ENCODE data around the gene SEM1.
"Not testable (repeated sequence)": the region's sequence is repeated elsewhere in the genome, so short reads cannot be mapped to it uniquely, and the experiment has no call there.

SEM1 gene

DNA sequence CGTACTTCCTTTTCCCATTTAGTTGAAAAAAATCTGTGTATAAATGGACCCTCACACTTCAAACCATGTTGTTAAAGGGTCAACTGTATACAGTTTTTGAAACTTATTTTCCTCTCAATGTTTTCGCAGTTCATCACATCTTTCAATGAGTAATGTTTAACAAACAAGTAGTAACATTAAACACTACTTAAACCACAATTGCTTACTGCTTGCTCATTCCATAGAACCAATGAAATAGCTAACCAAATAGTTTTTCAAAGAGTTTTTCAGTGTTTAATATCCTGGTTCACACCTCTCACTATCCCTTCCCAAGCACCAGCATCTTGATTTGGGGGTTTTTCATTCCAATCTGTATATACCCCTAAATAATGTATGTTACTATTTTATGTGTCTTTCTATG lies 9.1 kb downstream of the SEM1 start:
- DNase-seq, result no peak

DNA sequence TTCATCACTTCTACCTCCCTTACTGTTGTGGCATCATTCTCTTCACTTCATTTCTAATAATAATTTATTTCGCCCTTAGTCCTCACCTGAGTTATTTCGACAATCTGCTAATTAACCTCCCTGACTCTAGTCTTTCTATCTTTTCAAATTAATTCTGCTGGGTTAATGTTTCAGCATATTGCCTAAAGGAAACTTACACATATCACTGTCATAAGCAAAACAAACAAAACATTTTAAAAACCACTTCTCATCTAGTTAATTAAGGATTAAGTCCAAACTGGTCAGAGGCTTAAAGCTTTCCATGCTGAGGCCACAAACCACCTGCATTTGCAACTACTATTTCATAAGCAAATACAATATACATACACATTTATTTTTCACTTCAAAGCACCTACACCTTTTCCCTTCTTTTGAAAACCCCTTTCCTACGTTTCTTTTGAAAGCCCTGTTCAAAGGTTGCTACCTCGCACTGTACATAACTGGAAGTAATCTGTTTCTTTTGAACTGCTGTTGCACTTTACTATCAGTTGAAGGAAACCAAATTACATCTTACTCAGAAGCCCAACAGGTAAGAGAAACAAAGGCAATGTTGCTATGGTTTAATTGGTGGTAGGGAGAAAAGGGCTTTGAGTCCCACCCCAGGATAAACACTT lies 10.3 kb downstream of the SEM1 start:
- DNase-seq, result no peak

DNA sequence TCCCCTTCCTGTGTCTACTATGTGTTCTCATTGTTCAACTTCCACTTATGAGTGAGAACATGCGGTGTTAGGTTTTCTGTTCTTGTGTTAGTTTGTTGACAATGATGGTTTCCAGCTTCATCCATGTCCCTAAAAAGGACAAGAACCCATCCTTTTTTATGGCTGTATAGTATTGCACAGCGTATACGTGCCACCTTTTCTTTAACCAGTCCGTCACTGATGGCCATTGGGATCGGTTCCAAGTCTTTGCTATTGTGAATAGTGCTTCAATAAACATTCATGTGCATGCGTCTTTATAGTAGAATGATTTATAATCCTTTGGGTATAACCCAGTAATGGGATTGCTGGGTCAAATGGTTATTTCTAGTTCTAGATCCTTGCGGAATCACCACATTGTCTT lies 11.2 kb downstream of the SEM1 start:
- not testable (repeated sequence) for DNase-seq

DNA sequence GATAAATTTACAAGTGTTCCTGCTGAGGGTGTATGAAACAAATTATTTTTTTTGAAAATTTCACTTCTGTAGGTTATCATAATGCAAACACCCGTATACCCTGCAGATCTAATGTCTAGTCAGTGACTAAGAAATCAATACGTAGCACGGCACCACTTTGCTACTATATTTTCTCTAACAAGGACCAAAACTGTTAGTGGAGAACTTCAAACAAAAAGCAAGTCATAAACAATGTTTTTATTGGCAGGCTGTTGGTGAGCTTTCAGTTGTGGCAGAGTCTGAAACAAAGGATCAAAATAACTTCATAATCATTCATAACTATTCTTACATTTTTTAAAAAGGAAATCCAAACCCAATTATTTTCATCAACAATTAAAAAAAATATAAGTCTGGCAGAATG lies 11.8 kb downstream of the SEM1 start:
- DNase-seq, result no peak

DNA sequence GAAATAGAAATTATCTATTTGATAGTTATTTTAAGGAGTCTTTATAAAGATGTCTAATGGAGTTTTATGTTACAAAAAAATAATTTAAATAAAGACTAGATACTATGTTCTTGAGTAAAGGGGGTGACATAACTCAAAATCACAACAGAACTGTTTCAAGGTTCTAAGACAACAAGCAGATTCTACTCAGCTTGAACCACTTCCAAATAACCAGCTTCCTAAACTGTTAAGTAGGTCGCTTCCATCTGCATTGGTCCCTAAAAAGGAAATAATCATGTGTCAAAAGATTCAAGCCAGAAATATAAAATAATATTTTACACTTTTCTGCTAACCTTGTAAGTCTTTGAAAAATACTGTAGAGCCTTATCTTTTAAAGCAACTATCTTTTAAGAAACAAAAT lies 14.1 kb downstream of the SEM1 start:
- DNase-seq, result no peak

DNA sequence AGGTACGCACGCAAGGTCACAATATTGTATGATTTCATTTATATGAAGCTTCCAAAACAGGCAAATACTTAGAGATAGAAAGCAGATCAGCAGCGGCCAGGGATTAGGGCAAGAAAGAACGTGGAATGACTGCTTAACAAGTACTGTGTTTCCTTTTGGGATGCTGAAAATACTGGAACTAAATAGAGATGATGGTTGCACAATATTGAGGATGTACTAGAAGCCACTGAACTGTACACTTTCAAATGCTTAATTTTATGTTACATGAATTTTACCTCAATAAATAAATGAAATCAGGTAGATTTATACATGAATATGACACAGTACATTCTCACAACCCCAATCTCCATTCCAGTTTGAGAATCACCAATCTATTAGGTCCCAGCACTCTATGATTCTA lies 15.6 kb downstream of the SEM1 start:
- no peak for DNase-seq

DNA sequence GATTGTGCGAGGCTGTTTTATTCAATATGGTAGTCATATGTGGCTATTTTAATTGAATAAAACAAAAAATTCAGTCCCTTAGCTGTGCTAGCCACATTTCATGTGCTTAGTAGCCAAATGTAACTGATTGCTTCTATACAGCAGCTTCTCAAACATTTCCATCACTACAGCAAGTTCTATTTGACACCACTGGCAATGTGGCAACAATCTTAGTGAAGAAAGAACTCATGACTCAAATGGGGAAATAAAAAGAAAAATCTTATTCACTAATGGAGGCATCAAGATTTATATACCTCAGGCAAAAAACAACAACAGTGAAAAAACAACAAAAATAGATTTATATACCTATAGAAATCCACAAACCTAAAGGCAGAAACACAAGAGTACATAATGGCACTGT lies 17.9 kb downstream of the SEM1 start:
- no peak for DNase-seq

DNA sequence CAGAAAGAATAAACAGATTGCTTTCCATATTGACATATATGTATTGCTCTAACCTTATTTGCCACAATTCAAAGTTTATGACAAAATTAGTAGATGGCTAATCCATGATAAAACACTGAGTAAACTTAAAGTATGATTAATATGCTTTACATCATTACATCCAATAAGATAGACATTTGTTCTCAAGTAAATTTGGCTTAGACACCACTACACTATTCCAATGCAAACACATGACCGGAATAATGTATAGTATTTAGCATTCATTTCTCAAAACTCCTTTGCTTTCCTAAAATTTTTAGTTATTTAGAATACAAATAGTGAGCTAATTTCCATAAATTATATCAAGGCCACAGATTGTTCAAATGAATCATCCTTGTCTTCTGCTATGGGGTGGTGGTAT lies 20.2 kb downstream of the SEM1 start:
- DNase-seq, result no peak

DNA sequence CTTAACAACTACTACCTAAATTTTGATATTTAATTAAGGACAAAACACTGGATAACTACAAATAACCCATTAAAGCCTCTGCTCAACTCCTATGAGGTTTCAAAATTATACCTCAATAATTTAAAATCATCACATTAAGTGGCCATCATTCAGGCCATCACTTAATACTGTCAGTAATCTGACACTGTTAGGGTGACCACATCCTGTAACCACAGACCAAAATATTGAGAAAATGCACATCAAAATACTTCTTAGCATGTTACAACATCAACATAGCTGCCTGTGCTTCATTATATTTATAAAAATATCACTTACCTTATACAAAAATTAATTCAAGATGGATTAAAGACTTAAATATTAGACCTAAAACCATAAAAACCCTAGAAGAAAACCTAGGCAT lies 23.3 kb downstream of the SEM1 start:
- DNase-seq, result no peak

DNA sequence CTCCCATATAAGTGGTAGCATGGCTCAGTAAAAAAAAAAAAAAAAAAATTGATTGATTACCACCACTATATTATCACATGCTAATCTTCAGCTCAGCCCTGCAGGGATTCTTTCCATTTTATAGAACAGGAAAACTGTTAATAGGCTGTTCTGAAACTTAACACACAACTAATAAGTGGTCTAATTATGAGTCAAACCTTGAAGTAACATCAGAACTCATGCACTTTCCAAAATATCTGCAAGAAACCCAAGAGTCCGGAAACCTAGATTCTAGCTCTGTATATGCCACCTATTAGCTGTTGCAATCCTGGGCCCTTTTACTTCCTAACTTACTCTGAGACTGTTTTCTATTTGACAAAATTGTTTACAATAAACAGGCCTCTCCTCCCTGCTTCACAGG lies 23.9 kb downstream of the SEM1 start:
- DNase-seq, result no peak

DNA sequence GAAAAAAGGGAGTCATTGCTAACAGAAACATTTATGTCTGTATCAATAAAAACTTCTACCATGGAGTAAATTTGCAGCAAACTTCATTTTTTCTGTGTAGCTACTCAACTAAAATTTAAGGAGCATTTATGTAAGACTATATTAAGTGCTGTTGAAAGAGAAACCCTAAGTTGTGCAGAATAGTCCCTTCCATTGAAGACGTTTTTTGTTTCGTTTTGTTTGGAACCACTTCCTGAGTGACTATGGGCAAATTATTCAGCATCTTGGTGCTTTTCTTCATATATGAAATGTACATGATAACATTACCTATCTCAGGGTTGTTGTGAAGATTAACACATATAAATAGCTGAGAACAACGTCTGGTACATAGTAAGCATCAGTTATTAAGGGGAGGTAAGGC lies 24.3 kb downstream of the SEM1 start:
- no peak for DNase-seq

DNA sequence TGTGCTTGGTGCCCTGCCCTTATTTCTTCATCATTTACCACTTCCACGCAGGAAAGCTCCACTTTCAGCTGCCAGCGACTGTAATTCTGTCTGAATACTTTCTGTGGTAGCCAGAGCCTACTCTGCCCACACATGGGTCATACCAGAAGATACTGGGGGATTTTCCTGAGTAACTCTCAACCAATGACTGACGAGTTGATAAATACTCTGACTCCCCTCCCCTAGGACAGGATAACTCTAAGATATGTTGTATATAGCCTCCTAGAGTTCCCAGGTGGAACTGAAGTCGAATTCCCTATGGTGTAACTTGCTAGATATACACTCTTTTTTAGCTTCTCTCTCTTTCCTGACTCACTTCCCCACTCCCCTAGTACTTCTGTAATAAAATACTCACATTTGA lies 29.8 kb downstream of the SEM1 start:
- DNase-seq, result no peak

DNA sequence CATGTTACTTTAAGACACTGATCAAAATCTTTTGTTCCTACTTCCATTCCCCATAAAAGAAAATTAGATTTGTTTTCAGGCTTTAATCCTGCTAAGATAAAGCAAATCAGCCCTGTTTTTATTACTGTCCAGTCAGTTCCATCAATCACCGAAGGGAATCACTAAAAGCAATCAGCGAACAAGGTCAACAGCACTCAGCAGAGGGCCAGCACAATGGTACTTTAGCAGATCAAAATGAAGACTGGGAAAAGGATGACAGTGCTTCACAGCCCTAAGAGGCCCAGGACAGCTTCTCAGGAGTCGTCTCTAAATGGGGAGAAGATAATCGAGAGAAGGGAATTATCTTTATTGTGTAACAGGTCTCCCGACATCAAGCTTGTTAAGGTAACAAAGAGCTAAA lies 32.7 kb downstream of the SEM1 start:
- DNase-seq, result no peak

DNA sequence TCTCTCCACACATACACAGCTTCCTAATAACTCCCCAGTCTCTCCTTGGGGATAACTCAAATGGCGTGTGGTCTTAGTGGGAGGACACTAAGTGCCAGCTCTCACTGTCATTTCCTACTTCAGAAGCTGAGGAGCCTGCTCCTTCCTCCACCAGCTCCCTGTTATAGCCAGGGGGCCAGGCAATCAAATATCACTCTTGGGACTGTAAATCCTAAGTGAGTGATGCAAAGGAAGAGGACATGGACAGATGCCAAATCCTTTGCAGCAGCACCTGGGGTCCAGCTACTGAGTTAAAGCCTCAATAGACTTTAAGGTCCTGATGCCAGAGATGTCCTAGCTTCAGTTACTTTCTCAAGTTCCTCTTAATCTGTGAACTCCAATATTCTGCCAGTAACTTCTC lies 34.1 kb downstream of the SEM1 start:
- DNase-seq, result no peak

DNA sequence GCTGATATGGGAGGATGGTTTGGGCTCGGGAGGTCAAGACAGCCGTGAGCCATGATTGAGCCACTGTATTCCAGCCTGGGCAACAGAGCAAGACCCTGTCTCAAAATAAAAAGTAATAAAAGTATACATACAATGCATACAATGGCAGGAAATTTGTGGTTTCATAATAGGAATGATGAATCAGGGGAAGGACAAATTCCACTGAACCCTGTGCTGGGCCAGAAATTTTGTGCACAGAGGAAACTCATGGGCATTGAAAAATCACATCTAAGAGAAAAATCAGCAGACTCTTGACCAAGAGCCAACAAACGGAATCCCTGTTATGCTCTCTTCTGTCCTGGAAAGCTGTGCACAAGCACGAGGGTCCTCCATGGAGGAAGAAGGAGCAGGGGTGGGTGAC lies 35.1 kb downstream of the SEM1 start:
- DNase-seq, result no peak

DNA sequence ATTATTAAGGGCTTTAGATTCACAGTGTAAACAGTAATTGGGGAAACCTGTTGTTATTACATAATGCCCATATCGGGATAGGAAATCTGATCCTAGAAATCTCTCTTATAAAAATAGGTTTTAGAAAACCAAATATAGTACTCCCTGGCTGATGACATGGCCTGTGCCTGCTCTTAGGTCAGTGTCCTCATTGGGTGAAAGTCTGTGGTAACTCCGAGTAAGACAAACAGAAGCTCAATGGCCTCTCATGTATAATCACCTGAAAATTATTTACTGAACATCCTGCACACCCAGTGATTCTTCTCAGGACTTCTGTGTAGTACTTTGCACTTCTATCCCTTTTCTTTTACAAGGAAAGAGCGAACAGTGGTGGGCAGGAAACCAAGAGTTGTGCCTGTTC lies 37.8 kb downstream of the SEM1 start:
- no peak for DNase-seq

DNA sequence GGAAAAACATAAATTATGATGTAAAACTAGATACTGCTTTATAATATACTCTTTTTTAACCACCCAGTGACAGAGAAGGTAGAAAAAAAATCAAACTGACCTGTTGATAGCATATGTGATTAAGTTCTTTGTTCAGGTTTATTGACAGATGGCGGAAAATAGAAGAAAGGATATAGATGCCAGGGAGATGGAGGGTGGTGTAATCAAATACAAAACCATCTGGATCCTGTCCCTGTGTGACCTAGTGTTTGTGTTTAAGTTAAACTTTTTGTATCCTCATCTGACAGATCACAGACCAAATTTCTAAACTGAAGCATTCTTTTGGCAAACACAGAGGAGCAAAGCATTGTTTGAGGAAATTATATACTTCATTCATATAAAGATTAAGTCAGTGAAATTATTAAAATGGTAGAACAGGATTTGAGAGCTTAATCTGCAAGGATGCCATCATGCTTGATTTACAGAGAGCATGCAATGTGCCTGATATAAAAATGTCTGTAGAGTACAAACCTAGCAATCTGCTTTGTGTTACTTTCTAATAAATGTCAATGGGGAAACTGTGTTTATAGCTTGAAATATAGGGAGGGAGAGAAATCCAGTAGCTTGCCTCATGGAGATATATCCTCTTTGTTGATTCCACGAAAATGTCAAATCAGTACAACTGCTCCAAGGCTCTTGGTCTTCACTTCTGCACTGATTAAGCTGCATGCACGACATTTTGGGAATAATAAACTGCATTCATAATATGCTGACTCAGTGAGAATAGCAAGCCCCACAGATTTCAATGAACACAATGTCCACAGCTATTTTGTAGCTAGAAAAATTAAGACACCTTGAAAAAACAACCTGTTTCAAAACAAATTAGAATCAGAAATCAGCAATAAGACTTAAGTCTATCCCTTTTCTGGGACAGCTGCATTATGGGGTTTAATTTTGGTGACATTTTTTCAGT lies 39.0 kb downstream of the SEM1 start:
- DNase-seq, result no peak

DNA sequence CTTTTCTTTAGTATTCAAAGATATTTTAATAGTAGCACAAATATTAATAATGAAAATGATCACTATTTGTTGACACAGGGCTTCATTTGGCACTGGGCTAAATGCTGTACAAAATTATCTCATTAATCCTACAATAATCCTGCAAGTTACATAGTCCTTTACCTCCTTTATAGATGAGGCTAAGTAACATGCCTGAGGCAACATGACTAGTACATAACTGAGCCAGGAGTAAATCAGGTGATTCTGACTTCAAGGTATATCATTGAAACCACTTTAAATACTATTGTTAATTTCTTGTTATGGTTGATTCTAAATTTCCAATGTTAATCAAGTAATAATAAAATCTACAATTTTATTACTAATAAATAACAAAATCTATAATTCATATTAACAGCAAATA lies 39.8 kb downstream of the SEM1 start:
- DNase-seq, result no peak

DNA sequence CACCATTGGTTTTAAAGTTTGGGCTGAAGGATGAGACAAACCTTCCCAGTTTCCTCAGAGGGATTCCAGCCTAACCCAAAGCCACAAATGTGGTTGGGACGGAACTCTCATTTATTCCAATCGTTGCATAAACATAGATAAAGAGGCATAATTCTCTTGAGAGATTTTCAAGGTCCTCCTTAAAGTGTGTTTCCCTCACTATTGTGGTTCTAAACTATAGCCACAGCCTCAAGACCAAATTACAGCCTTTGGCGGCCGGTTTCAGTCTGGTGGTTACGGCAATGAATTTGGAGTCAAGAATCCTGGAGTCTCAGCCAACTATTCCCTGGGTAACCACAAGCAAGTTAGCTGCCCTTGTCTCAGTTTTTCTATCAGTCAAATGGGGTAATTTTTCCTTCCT lies 42.6 kb downstream of the SEM1 start:
- DNase-seq, result no peak

DNA sequence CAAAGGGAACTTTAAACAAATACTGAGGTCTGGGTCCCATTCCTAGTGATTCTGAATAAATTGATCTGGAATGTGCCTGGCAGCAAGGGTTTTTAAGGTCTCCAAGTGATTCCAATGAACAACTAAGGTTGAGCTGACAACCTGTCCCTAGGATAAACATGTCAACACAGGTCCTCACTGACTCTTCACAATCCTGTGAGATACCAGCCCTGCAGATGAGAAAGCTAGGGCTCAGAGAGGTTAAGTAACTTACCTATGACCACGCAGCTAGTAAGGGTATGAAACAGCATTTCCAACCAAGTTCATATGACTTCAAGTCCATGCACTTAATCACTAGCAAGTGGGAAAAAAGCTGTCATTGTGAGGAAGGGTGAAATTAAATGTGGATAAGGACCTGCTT lies 44.0 kb downstream of the SEM1 start:
- no peak for DNase-seq

DNA sequence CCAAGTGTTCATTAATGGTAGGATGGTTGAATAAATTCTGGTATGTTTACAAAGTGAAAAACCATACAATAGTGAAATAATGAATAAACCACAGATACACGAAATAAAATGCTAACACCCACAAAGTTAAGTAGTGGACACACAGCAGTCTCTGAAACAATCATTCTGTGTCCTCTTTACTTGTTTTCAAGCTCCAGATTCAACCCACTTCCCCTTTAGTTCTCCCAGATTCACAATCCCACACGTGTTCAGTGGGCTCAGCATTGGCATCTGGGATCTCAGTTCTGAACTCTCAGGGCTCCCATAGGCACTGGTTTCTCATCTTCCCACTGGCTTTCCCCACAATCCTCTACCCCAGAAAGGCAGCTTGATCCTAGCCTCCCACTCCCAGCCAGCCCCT lies 44.9 kb downstream of the SEM1 start:
- no peak for DNase-seq

DNA sequence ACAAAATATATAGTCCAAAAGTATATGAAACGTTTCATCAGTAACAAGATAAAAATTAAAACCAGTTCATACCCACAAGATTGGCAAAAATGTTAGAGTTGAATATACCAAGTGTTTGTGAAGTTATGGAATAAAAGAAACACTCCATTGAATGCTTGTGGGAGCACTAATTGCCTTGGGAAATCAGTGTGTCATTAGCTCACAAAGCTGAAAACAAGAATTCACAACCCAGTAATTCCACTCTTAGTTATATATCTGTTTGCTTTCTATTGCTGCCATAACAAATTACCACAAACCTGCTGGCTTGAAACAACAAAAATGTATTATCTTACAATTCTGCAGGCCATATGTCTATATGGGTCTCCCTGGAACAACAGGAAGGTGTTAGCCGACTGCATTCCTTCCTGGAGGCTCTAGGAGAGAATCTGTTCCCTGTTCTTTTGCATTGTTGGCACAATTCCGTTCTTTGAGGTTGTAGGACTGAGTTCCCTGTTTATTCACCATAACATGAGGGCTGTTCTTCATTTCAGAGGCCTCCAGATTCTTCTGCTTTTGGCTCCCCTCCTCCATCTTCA lies 45.7 kb downstream of the SEM1 start:
- no peak for DNase-seq

DNA sequence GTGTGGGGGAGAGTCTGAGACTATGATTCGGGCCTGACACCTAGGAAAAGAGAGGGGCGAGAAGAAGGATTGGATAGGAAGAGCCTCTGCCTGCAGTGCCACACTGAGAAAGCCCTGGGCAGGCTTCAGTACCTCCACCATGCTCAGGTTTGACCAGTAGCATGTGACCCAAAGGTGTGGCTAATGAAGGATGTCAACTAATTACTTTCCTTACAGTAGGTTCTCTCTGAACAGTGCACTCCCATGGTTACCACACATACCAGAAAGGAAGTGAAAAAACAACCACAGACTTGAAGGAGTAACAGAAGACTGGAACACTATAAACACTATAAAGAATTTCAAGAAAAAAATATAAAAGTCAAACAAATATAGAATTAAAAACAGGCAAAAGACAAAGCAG lies 46.2 kb downstream of the SEM1 start:
- DNase-seq, result no peak

DNA sequence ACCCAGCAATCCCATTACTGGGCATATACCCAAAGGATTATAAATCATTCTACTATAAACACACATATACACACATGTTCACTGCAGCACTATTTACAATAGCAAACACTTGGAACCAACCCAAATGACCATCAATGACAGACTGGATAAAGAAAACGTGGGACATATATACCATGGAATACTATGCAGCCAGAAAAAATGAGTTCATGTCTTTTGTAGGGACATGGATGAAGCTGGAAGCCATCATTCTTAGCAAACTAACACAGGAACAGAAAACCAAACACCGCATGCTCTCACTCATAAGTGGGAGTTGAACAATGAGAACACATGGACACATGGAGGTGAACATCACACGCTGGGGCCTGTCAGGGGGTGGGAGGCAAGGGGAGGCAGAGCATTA lies 47.5 kb downstream of the SEM1 start:
- DNase-seq, result not testable (repeated sequence)
